Left kidney (tissue), 8 donors: ENCODE results near the gene ZNF17. TPM values are rescaled to one million over a fixed set of nuclear protein-coding genes. Genes with fewer than 3 reads are reported as not detected.
A peak's percentile ranks its signal among the peaks of the same experiment; 100 is the strongest.
"Not testable (repeated sequence)": the region's sequence is repeated elsewhere in the genome, so short reads cannot be mapped to it uniquely, and the experiment has no call there.

Experiments
- DNase-seq: peaks from one replicate; pipeline ENCODE4 v3.0.0-alpha.2; 2013
- long read RNA-seq, 8 donors: transcript quantifications; one replicate each; lab custom pipeline, GENCODE V29; 2026
- polyA plus RNA-seq: library from polyadenylated mRNA; unstranded; fragments of 120-200 nt; gene quantifications from one replicate; pipeline ENCODE4 v1.2.1, GENCODE V29; 2013; ENCODE audit not compliant: insufficient read length

ZNF17 gene
- polyA plus RNA-seq, result 17.7 TPM
- long read RNA-seq, donor 1, transcript ZNF17-201 (4 exons, 2,716 nt), result major isoform, 5 of 9 reads
- long read RNA-seq, donor 1, partial matches to known transcripts, result 0 of 9 reads
- long read RNA-seq, donor 1, other reads (novel, unspliced or antisense), result 0 of 9 reads
- long read RNA-seq, donor 2, partial matches to known transcripts, result 0 of 3 reads
- long read RNA-seq, donor 2, other reads (novel, unspliced or antisense), result 0 of 3 reads
- long read RNA-seq, donor 3, partial matches to known transcripts, result 0 of 3 reads
- long read RNA-seq, donor 3, other reads (novel, unspliced or antisense), result 0 of 3 reads
- long read RNA-seq, donor 4, partial matches to known transcripts, result 0 of 1 reads
- long read RNA-seq, donor 4, other reads (novel, unspliced or antisense), result 0 of 1 reads
- long read RNA-seq, donor 5, partial matches to known transcripts, result 0 of 6 reads
- long read RNA-seq, donor 5, other reads (novel, unspliced or antisense), result 0 of 6 reads
- long read RNA-seq, donor 6, partial matches to known transcripts, result 0 of 3 reads
- long read RNA-seq, donor 6, other reads (novel, unspliced or antisense), result 0 of 3 reads
- long read RNA-seq, donor 7, partial matches to known transcripts, result 0 of 7 reads
- long read RNA-seq, donor 7, other reads (novel, unspliced or antisense), result 0 of 7 reads
- long read RNA-seq, donor 8, partial matches to known transcripts, result 0 of 2 reads
- long read RNA-seq, donor 8, other reads (novel, unspliced or antisense), result 0 of 2 reads

GRCh38 chr19:57410877-57411671 is at the start of gene ZNF17:
ZNF17 (plus strand) TSS chr19:57411161; CDS start chr19:57413616, 2,455 bp downstream.
- peak; percentile 92 for DNase-seq

GRCh38 chr19:57362419-57362818 is 48.5 kb upstream of the ZNF17 start:
- DNase-seq, result no peak

GRCh38 chr19:57362997-57363687 is 47.8 kb upstream of the ZNF17 start, which contains the start of the genes TRAPPC2B and ZNF547:
TRAPPC2B (plus strand) TSS chr19:57363551; CDS start chr19:57364834, 1,283 bp downstream.
ZNF547 (plus strand) TSS chr19:57363551; CDS start chr19:57368556, 5,005 bp downstream.
- peak; percentile 99 for DNase-seq

DNA sequence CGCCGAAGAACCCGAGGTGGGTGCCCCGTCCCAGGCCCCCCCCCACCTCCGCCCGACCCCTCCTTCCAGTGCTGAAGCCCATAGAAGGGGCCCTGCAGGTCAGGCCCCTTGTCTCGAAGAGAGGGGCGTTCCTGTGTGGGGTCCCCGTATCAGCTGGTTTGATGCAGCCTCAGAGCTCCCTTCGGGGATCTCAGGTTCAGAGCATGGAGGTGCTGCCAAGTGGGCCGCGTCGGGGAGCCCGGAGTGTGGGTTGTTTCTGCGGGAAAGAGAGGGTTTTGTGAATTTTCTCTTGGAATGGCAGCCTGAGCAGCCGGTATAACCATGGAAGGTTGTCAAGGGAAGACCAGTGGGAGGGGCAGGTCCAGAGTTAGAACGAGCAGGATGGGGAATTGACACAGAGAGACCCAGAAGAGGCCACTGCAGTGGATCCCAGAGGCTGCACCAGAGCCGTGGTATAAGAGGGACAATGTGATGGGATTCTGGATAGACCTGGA is 47.2 kb upstream of the ZNF17 start:
- DNase-seq, result no peak

DNA sequence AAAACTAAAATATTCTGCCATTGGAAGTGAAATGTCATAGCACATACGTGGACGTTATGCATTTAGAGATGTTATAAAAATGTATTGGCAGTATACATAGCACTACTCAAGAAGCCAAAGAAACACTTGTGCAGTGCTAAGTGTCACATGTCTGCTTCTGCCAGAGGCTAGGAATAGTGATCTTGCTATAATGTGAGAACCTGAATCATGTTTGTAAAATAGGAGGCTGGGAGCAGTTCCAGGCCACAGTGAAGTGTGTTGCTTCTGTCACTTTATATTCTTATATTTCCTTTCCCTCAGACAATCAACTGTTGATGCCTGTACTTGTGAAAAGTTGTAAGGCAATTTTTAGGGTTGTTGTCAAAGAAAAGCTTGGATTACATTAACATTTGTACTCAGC is 44.2 kb upstream of the ZNF17 start:
- DNase-seq, result no peak

DNA sequence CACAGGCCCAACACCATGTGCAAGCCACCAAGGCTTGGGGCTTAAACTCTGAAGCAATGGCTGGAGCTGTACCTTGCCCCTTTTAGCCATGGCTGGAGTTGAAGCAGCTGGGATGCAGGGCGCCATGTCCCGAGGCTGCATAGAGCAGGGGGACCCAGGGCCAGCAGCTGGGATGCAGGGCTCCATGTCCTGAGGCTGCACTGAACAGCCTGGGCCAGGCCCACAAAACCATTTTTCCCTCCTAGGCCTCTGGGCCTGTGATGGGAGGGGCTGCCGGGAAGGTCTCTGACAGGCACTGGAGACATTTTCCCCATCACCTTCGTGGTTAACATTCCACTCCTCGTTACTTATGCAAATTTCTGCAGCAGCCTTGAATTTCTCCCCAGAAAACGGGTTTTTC is 36.8 kb upstream of the ZNF17 start:
- no peak for DNase-seq

DNA sequence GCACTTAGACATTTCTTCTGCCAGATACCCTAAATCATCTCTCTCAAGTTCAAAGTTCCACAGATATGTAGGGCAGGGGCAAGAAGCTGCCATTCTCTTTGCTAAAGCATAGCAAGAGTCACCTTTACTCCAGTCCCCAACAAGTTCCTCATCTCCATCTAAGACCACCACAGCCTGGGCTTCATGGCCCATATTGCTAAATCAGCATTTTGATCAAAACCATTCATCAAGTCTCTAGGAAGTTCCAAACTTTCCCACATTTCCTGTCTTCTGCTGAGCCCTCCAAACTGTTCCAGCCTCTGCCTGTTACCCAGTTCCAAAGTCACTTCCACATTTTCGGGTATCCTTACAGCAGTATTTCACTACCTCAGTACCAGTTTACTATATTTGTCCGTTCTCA is 36.3 kb upstream of the ZNF17 start:
- not testable (repeated sequence) for DNase-seq

GRCh38 chr19:57376151-57376550 is 34.8 kb upstream of the ZNF17 start:
- no peak for DNase-seq

- no peak for DNase-seq
These were observed 33.3 kb upstream of the ZNF17 start for GRCh38 chr19:57377498-57378146.

GRCh38 chr19:57380923-57381322 is 30.0 kb upstream of the ZNF17 start:
- no peak for DNase-seq

DNA sequence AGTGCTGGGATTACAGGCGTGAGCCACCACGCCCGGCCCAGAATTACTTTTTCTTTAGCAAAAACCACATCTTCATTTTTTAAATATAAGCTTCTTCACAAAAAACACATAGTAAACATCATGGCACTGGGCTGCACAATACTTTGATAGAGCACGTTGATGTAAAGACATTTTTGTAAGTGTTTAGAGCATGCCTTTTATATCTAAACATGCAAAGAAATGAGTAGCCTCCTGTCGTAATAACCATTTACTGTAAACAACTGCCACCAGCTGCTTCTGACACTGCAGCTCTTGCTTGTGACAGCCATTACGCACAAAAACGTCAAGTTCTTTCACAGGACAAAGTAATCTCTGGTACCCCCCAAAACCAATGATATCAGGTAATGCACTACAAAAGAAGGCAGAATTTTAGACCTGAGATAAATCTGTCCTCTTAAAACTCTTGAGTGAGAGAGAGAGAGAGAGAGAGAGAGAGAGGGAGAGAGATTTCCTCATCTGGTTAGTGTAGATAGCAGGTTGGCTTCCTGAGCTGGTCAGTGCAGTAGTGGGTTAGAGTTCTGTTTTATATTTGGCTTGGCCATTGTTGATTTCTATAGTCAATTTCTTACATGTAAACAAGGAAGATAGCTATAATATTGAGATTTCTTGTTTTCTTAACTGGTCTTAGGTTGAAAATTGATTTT is 28.0 kb upstream of the ZNF17 start:
- no peak for DNase-seq

- DNase-seq, result no peak
These were observed 21.7 kb upstream of the ZNF17 start for GRCh38 chr19:57389194-57389729.

- peak; percentile 98 for DNase-seq
These were observed 21.0 kb upstream of the ZNF17 start, which contains the start of gene ZNF548 for GRCh38 chr19:57389730-57390598. ZNF548 (plus strand) TSS chr19:57389854; CDS start chr19:57390100, 246 bp downstream.

DNA sequence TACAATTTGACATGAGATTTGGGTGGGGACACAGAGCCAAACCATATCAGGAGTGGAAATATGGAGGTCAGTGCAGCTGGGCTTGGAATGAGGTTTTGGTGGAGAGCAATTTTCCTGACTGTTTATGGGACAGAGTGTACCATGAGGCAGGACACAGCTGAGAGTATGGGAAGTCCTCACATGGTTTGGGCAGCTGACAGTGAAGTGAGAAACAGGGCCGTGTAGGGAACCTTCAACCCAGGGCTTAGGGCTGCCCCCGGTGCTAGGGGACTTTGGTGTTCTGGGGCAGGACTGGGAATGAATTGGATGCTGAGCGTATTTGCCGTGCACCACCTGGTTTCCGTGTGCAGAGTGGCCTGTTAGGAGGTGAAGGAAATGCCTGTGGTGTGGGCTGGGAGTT is 15.3 kb upstream of the ZNF17 start:
- DNase-seq, result no peak

DNA sequence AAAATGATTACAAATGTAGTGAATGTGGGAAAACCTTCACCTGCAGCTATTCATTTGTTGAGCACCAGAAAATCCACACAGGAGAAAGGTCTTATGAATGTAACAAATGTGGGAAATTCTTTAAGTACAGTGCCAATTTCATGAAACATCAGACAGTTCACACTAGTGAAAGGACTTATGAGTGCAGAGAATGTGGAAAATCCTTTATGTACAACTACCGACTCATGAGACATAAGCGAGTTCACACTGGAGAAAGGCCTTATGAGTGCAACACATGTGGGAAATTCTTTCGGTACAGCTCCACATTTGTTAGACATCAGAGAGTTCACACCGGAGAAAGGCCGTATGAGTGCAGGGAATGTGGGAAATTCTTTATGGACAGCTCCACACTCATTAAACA is 12.1 kb upstream of the ZNF17 start:
- DNase-seq, result no peak

DNA sequence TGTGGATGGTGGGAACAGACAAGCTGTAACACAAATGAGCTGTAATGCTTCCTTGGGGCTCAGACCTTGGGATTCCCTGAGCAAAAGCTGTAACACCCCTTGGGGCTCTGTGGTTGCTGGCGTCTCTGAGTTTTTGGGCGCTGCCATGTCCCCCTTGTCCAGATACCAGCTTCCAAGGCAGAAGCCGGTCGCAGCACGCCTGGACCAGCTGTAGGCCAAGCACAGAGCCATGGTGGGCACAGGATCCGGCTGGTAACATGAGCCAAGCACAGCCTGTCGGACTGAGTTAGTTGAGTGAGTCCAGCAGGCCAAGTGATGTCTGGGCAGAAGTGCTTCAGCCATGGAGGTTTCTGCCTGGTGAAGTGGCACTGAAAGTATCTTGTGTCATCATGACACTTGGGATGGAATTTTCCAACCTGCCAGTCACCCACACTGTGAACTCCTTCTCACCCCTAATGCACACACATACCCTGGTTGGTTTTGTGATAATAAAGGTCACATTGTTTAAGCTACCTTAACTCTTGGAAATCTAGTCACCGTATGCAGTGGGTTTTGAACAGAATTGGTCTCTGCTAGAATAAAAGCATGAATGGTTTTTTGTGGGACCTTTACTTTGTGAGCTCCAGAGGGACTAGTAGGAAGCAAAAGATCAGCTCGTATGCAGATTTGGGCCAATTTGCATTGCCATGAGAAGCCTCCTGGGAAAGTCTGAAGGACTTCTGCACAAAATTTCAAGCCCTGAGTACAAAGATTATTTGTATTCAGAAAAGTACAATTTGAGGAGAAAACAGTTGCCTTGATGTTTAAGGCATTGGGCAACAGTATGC is 7.0 kb upstream of the ZNF17 start:
- DNase-seq, result no peak

DNA sequence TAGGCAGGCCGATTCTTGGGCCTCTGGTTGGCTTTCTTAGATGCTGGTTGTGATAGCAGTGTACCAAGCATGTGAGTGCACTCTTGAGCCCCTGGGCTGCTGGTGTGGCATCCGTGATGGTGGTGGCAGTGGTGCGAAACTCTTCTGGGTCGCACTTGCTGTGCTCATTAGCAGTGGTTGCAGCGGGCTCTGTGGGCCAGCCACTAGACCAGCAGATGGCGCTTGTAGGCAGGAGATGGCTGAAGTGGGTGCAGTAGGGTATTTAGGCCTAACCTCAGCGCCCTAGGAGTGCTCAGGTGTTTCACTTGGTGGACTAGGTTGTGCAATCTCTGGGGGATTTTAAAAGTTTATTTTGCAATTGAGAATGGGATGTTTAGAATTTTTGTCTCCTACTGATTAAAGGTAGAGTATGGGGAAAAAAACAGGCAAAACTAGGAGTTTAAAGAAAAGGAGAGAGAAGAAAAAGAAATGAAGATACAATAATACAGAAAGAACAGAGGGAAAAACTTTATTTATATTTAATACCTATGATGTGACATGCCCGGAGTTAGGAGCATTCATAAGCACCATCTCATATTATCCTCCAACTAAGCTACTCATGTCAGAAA is 4.3 kb upstream of the ZNF17 start:
- peak; percentile 54 for DNase-seq
